Fibroblast of pulmonary artery (primary cell): ENCODE measurements around the gene S100PBP.
"Not testable (repeated sequence)": the region's sequence is repeated elsewhere in the genome, so short reads cannot be mapped to it uniquely, and the experiment has no call there.

ENCODE experiments used
- DNase-seq: peaks from one replicate; pipeline ENCODE4 v3.0.0-alpha.2; 2010; ENCODE audit warnings: low read depth
- H3K4me3 ChIP-seq: replicated peaks from 2 replicates; pipeline ENCODE4 v1.5.1; 2011; ENCODE audit warnings: low read depth, mild to moderate bottlenecking, control low read depth, low read length, moderate library complexity
- CTCF ChIP-seq: IDR thresholded peaks from 2 replicates; pipeline ENCODE4 v1.5.1; 2011; ENCODE audit warnings: mild to moderate bottlenecking, control low read depth, low read length, inconsistent platforms; ENCODE audit errors: missing control alignments

The S100PBP gene

GRCh38 chr1:32901823-32902534, 84.5 kb downstream of the S100PBP start:
- peak overlapping the region; percentile 62 for H3K4me3 ChIP-seq
- no peak for DNase-seq
- no peak for TF ChIP-seq CTCF

- no peak overlapping the region for H3K4me3 ChIP-seq
- no peak for DNase-seq
- TF ChIP-seq CTCF, result no peak
These were observed 85.1 kb downstream of the S100PBP start for GRCh38 chr1:32902535-32902920.

- H3K4me3 ChIP-seq, result no peak overlapping the region
- DNase-seq, result no peak
- no peak for TF ChIP-seq CTCF
These were observed 86.7 kb downstream of the S100PBP start for GRCh38 chr1:32903991-32904785.

GRCh38 chr1:32904797-32905196, 87.3 kb downstream of the S100PBP start:
- no peak for TF ChIP-seq CTCF
- H3K4me3 ChIP-seq, result no peak overlapping the region
- DNase-seq, result no peak

GRCh38 chr1:32905588-32905987, 88.1 kb downstream of the S100PBP start:
- H3K4me3 ChIP-seq, DNase-seq: not testable (repeated sequence)

GRCh38 chr1:32906654-32907053, 89.2 kb downstream of the S100PBP start:
- no peak for DNase-seq
- H3K4me3 ChIP-seq, result no peak overlapping the region
- TF ChIP-seq CTCF, result no peak

- no peak overlapping the region for H3K4me3 ChIP-seq
- no peak for TF ChIP-seq CTCF
- DNase-seq, result peak; percentile 74
These were observed 90.0 kb downstream of the S100PBP start for GRCh38 chr1:32907435-32907834.
